GM19468 (cell line): Measurements from ENCODE around the gene PPIL6.
"Not testable (repeated sequence)": the region's sequence is repeated elsewhere in the genome, so short reads cannot be mapped to it uniquely, and the experiment has no call there.

ENCODE experiments used
- ATAC-seq: cut with Tn5 transposase; IDR thresholded peaks from one replicate; pipeline ENCODE4 v1.9.1; 2021; ENCODE audit warnings: mild to moderate bottlenecking, moderate library complexity, moderate number of reproducible peaks; ENCODE audit not compliant: unreplicated experiment; ENCODE audit errors: extremely low read depth

The PPIL6 gene

GRCh38 chr6:109370336-109370735 is 70.1 kb downstream of the PPIL6 start:
- ATAC-seq: no peak

- ATAC-seq: no peak
These were observed 70.7 kb downstream of the PPIL6 start for GRCh38 chr6:109369728-109370127.

- ATAC-seq: not testable (repeated sequence)
These were observed 75.9 kb downstream of the PPIL6 start for GRCh38 chr6:109364382-109365078.

GRCh38 chr6:109363753-109364152 is 76.7 kb downstream of the PPIL6 start:
- ATAC-seq: no peak

GRCh38 chr6:109362102-109362884 is 78.1 kb downstream of the PPIL6 start:
- no peak for ATAC-seq

GRCh38 chr6:109360791-109361190 is 79.6 kb downstream of the PPIL6 start:
- no peak for ATAC-seq

- no peak for ATAC-seq
These were observed 80.1 kb downstream of the PPIL6 start for GRCh38 chr6:109360281-109360680.

GRCh38 chr6:109359248-109359647 is 81.2 kb downstream of the PPIL6 start:
- ATAC-seq: no peak

- no peak for ATAC-seq
These were observed 82.2 kb downstream of the PPIL6 start for GRCh38 chr6:109358204-109358603.

- ATAC-seq: no peak
These were observed 84.2 kb downstream of the PPIL6 start for GRCh38 chr6:109356237-109356636.

GRCh38 chr6:109351231-109352130 is 88.9 kb downstream of the PPIL6 start:
- ATAC-seq: no peak

GRCh38 chr6:109349419-109349987 is 90.9 kb downstream of the PPIL6 start:
- no peak for ATAC-seq

GRCh38 chr6:109348226-109348625 is 92.2 kb downstream of the PPIL6 start:
- no peak for ATAC-seq

GRCh38 chr6:109347779-109348178 is 92.6 kb downstream of the PPIL6 start:
- no peak for ATAC-seq

- no peak for ATAC-seq
These were observed 94.4 kb downstream of the PPIL6 start for GRCh38 chr6:109345986-109346385.

GRCh38 chr6:109344226-109344625 is 96.2 kb downstream of the PPIL6 start:
- no peak for ATAC-seq

- ATAC-seq: no peak
These were observed 96.9 kb downstream of the PPIL6 start for GRCh38 chr6:109343518-109343917.

- ATAC-seq: no peak
These were observed 97.5 kb downstream of the PPIL6 start for GRCh38 chr6:109342911-109343310.

- no peak for ATAC-seq
These were observed 97.9 kb downstream of the PPIL6 start for GRCh38 chr6:109342506-109342905.

GRCh38 chr6:109340811-109341210 is 99.6 kb downstream of the PPIL6 start:
- no peak for ATAC-seq
